Limb (tissue), 2 donors: ENCODE data around the gene TANK.
"Not testable (repeated sequence)": the region's sequence is repeated elsewhere in the genome, so short reads cannot be mapped to it uniquely, and the experiment has no call there.

ENCODE experiments used
- DNase-seq, 2 donors: peaks; one replicate each; pipeline ENCODE4 v3.0.0-alpha.2; 2016; ENCODE audit errors: extremely low spot score in 2 of 2

Gene TANK

GRCh38 chr2:161269111-161269510 lies 108.9 kb downstream of the TANK start:
- no peak for DNase-seq

- peak in 1 of 2 donors; percentile 12 for DNase-seq
Observed at GRCh38 chr2:161273038-161273760, 113.0 kb downstream of the TANK start.

GRCh38 chr2:161278564-161279229 lies 118.5 kb downstream of the TANK start:
- DNase-seq = not testable (repeated sequence)

GRCh38 chr2:161279230-161279815 lies 119.1 kb downstream of the TANK start:
- not testable (repeated sequence) for DNase-seq

GRCh38 chr2:161280906-161281323 lies 120.7 kb downstream of the TANK start:
- DNase-seq = not testable (repeated sequence)

- not testable (repeated sequence) for DNase-seq
Observed at GRCh38 chr2:161281615-161282310, 121.5 kb downstream of the TANK start.

- not testable (repeated sequence) for DNase-seq
Observed at GRCh38 chr2:161282311-161282644, 122.0 kb downstream of the TANK start.

- no peak for DNase-seq
Observed at GRCh38 chr2:161283926-161284325, 123.7 kb downstream of the TANK start.
